IgD-negative memory B cell (primary cell): ENCODE data around the gene CRACR2A. TPM values are rescaled to one million over a fixed set of nuclear protein-coding genes. Genes with fewer than 3 reads are reported as not detected.

Source experiments
- H3K27ac Mint-ChIP-seq, 3 donors: one replicate each; pipeline ENCODE4 v1.8.0; 2020 to 2022; ENCODE audit warnings: mild to moderate bottlenecking in 3 of 3, mixed read lengths in 3 of 3, moderate library complexity in 1 of 3
- H3K27me3 Mint-ChIP-seq: one replicate; pipeline ENCODE4 v1.8.0; 2021; ENCODE audit warnings: mixed read lengths
- H3K36me3 Mint-ChIP-seq: one replicate; pipeline ENCODE4 v1.8.0; 2020; ENCODE audit warnings: mild to moderate bottlenecking, mixed read lengths
- H3K4me1 Mint-ChIP-seq, 3 donors: one replicate each; pipeline ENCODE4 v1.8.0; 2020 to 2022; ENCODE audit warnings: mixed read lengths in 3 of 3, mild to moderate bottlenecking in 1 of 3
- H3K4me3 Mint-ChIP-seq, 4 donors: one replicate each; pipeline ENCODE4 v1.8.0; 2020 to 2022; ENCODE audit warnings: mild to moderate bottlenecking in 4 of 4, mixed read lengths in 4 of 4, moderate library complexity in 3 of 4
- H3K9me3 Mint-ChIP-seq, 3 donors: one replicate each; pipeline ENCODE4 v1.8.0; 2020 to 2021; ENCODE audit warnings: mixed read lengths in 3 of 3, mild to moderate bottlenecking in 1 of 3
- polyA plus RNA-seq: library from polyadenylated mRNA; unstranded; fragments of 300-500 nt; fragmentation: Illumina TruSeq; gene quantifications from one replicate; pipeline ENCODE4 v1.2.3, GENCODE V29; 2021

Gene CRACR2A, protein sequence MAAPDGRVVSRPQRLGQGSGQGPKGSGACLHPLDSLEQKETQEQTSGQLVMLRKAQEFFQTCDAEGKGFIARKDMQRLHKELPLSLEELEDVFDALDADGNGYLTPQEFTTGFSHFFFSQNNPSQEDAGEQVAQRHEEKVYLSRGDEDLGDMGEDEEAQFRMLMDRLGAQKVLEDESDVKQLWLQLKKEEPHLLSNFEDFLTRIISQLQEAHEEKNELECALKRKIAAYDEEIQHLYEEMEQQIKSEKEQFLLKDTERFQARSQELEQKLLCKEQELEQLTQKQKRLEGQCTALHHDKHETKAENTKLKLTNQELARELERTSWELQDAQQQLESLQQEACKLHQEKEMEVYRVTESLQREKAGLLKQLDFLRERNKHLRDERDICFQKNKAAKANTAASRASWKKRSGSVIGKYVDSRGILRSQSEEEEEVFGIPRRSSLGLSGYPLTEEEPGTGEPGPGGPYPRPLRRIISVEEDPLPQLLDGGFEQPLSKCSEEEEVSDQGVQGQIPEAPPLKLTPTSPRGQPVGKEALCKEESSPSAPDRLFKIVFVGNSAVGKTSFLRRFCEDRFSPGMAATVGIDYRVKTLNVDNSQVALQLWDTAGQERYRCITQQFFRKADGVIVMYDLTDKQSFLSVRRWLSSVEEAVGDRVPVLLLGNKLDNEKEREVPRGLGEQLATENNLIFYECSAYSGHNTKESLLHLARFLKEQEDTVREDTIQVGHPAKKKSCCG
- 10.1 TPM for polyA plus RNA-seq

DNA sequence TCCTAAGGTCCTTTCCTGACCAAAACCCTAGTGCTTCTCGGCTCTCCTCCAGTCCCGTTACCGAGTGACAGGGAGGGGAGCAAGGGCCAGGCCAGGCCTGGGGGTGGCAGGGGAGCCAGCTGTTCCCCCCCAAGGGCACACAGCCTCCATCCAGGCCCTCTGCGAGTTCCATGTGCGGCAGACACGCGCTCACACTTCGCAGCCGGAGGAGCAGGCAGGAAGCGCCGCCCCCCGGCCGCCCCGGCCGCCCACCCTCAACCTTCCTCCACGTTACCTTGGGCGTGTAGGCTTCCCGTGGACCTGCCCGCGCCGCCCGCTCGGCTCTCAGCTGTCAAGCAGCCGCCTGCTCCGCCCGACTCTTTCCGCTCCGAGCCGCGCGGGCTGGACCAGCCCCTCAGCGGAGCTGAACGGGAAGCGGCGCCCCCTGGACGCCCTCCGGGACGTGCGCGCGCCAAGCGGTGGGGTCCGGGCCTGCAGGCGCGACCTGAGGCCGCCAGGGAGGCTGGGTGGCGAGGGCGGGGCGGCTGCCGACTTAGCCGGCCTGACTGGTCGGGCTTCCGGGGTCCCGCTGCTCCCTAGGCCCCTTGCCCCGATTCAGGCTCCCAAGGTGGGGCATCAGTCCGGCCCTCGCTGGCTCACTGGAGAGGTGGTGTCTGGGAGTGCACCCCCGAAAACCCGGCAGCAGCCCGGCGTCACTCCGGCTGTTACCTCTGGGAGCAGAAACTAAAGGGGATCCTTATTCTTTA lies at the start of gene CRACR2A:
CRACR2A (minus strand) TSS at position 369 of the 746 bp plus-strand sequence. CDS start 56,110 bp downstream, outside the sequence.
- Mint-ChIP-seq H3K27ac (peak within 1 kb of the TSS; percentile 78 to 98 (median 97)), H3K36me3 (peaks cover 8% of the 10 kb centered on the region), H3K9me3 (no peaks in the 10 kb centered on the region), H3K4me3 (peak within 1 kb of the TSS; percentile 71 to 96 (median 92)), H3K27me3 (no peaks in the 10 kb centered on the region), H3K4me1 (peaks cover 23 to 38% (median 30%) of the 10 kb centered on the region in 3 donors)

DNA sequence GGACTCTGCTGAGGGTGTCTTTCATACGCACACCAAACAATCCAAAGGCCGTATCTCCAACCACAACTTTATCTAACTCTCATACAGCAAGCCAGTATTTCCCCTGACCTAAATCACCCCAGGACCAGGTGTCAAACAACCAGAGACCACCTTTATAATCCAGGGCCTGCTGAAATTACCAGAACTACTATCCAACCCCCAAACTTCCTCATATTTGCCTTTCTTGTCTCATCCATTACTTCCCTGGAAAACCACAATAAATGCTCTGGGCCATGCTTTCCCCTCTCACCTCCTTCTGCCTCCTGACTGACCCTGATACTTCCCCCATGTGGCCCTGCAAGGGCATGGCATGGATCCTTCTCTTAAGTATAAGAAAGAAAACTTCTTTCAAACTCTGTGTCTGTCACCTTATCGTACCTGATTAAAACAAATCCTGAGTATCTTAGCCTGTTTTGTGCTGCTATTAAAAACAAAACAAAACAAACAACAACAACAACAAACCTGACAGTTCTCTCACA lies 44.7 kb upstream of the CRACR2A start:
- H3K27me3 Mint-ChIP-seq = no peaks in the 10 kb centered on the region
- peaks cover 12% of the 10 kb centered on the region for H3K36me3 Mint-ChIP-seq
- H3K27ac Mint-ChIP-seq = no peak overlapping the region
- peaks cover 0 to 3% (median 0%) of the 10 kb centered on the region in 3 donors for H3K4me1 Mint-ChIP-seq
- no peaks in the 10 kb centered on the region for H3K9me3 Mint-ChIP-seq
- no peak overlapping the region for H3K4me3 Mint-ChIP-seq

DNA sequence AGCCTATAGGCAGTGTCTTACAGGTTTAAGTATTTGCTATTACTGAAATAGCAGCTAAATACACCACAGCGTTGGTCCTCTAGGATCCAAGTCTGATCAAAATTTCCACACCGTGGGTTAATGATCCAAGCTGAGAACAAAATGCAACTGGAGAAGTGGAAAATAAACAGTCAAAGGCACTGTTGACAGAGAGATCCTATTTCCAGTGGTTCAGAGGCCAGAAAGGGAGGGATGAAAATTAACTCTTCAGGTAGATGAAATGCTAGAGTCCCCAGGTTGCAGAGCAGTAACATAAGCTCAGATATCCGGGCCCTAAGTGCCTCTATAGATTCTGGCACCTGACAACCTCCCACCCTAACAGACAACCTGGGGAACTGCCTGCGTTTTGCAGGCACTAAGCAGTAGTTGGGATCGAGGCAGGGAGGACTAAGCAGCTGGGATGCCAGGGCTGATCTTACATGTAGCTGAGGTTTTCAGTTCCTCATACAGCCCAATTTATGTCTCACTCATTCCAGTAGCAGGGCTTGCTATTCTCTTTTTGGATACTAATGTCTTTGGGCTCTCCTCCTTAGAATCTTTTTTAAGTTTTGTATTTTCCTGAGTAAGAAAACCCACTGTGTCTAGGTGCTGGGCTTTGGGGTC lies 42.7 kb upstream of the CRACR2A start:
- Mint-ChIP-seq H3K4me1 (no peaks in the 10 kb centered on the region), H3K4me3 (no peak overlapping the region), H3K36me3 (peaks cover 7% of the 10 kb centered on the region), H3K9me3 (no peaks in the 10 kb centered on the region), H3K27ac (no peak overlapping the region), H3K27me3 (no peaks in the 10 kb centered on the region)

DNA sequence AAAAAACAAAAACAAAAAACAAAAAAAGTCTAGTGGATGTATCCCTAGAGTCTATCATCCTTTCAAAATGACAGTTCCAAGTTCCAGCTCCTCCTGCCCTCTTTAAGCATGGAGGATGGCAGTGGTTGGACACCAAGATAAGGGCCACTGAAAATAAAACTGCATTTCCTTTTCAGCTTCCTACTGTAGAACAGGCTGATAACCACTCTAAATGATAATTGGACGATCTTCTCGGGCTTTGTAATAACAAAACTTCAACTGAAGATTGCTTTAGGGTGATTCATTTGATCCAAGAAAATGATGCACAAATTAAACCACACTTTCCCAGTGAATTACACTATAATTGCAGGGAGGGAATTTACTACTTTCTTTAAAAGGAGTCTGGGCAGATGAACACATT lies 42.2 kb upstream of the CRACR2A start:
- Mint-ChIP-seq H3K36me3 (peaks cover 7% of the 10 kb centered on the region), H3K9me3 (no peaks in the 10 kb centered on the region), H3K27me3 (no peaks in the 10 kb centered on the region), H3K4me3 (no peak overlapping the region), H3K4me1 (no peaks in the 10 kb centered on the region), H3K27ac (no peak overlapping the region)

DNA sequence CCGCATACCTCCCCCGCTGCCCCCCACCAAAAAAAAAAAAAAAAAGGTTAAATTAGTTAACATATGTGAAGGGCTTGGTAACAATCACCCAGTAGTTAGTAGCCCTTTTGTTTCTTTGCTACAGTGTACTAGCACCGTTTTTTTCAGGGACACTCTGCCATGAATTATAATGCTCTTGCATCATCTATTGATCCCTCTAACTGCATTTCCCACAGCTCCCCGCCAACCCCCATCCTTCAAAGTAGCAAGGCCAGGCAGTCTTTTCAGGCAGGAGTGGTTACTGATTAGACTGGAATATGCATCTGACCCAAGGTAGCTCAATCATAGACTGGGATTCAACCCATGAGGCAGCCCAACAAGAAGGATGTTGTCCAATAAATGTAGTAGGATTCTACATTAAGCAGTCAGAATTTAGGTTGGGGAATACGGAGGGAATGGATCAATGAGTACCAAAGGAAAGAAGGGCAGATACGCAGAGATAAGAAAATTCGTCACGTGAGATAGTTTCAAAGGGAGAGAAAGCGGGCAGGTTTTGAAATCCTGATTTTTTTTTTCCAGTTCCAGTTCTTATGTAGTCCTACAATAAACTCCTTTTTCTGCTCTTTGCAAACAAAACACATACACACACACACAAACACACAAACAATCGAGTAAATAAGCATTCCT lies 39.8 kb upstream of the CRACR2A start:
- H3K27ac Mint-ChIP-seq = no peak overlapping the region
- peaks cover 3% of the 10 kb centered on the region for H3K36me3 Mint-ChIP-seq
- H3K27me3 Mint-ChIP-seq = no peaks in the 10 kb centered on the region
- no peak overlapping the region for H3K4me3 Mint-ChIP-seq
- peaks cover 0 to 1% (median 0%) of the 10 kb centered on the region in 3 donors for H3K9me3 Mint-ChIP-seq
- no peaks in the 10 kb centered on the region for H3K4me1 Mint-ChIP-seq

DNA sequence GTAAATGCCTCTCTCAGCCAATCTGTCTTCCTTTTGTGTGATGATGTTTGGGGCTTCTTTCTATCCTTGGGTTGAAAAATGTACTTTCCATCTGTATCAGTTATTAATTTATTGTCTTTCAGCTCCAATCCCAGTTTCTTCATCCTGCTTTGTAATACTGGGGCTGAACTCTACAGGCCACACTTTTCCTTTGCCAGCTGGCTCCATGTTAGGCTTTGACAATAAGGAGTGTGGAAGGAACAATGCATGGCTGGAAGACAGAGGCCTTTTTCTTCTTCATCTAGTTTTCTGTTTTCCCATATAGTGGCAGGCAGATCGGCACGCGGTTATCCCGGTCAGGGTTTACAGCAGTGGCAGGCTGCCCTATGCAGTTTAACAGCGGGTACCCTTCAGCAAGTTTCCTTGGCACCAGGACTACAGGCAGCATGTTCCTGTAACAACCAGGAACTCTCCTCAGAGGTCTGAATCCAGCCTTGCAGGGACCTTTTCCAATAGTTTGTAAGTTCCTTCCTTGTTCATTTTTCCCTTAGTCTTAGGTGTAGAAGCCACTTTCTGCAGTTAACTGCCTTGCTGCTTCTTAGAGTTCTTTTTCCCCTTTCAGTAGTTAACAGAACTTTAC lies 38.5 kb upstream of the CRACR2A start:
- H3K27ac Mint-ChIP-seq = no peak overlapping the region
- no peak overlapping the region for H3K4me3 Mint-ChIP-seq
- H3K36me3 Mint-ChIP-seq = peaks cover 9% of the 10 kb centered on the region

DNA sequence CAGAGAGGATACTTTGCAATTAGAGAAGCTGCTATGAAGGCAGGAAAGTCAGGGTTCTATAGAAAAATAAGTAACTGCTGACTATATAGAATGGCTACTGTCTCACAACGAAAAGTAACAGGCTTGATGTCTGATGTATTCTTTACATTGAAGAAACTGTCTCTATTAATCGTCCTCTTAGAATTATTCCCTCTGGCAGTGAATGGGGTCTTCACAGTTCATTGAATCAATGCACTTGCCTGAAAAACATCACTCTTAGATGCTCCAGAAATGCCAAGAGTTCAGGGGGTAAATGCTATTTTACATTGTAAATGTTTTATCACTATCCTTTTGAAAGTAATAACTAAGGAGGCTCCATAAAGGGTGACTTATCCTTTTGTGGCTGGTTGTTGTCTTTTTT lies 37.7 kb upstream of the CRACR2A start:
- H3K27me3 Mint-ChIP-seq = no peaks in the 10 kb centered on the region
- H3K36me3 Mint-ChIP-seq = peaks cover 9% of the 10 kb centered on the region
- H3K9me3 Mint-ChIP-seq = peaks cover 0 to 3% (median 2%) of the 10 kb centered on the region in 3 donors
- no peak overlapping the region for H3K27ac Mint-ChIP-seq
- no peak overlapping the region for H3K4me3 Mint-ChIP-seq
- no peaks in the 10 kb centered on the region for H3K4me1 Mint-ChIP-seq

More for the DNA sequence above, 38.5 kb upstream of the CRACR2A start:
- peaks cover 0 to 2% (median 1%) of the 10 kb centered on the region in 3 donors for H3K9me3 Mint-ChIP-seq
- H3K4me1 Mint-ChIP-seq = no peaks in the 10 kb centered on the region
- H3K27me3 Mint-ChIP-seq = no peaks in the 10 kb centered on the region

DNA sequence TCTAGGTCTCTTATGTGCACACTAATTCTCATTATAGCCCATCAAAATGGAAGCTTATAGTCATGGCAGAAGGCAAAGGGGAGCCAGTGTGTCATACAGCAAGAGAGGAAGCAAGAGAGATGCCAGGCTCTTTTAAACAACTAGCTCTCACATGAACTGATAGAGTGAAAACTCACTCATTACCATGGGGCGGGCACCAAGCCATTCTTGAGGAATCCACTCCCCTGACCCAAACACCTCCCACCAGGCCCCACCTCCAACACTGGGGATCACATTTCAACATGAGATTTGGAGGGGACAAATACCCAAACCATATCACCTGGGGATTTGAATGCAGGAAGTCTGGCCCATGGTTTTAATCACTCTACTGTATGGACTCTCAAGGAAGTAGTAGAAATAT lies 36.9 kb upstream of the CRACR2A start:
- H3K4me3 Mint-ChIP-seq = no peak overlapping the region
- H3K4me1 Mint-ChIP-seq = no peaks in the 10 kb centered on the region
- no peak overlapping the region for H3K27ac Mint-ChIP-seq

DNA sequence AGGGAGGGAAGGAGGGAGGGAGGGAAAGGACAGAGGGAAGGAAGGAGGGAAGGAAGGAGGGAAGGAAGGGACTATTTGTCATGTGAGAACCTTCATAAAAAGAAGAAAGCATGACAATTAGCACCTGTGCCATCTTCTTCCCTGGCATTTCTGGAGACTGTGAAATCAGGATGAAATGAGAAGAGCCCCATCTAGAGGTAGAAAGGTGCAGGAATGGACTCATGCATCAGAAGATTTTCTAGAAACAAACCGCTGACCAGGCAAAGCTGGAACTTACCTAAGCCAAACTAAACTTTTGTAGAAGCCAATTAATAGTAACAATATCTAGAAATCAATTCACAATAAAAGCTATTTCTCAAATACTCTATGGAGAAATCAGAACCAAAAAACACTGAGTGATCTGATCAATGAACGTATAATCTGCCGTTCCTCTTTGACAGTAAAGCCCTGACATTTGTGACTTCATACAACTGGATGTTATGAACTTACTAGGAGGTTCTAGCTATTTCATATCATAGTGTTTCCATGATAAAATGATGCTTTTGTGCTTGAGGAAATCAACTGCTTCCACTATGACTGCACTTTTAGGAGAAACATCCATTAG lies 24.4 kb upstream of the CRACR2A start:
- Mint-ChIP-seq H3K4me1 (no peaks in the 10 kb centered on the region), H3K36me3 (no peaks in the 10 kb centered on the region), H3K4me3 (no peak overlapping the region), H3K27ac (no peak overlapping the region), H3K9me3 (no peaks in the 10 kb centered on the region), H3K27me3 (no peaks in the 10 kb centered on the region)

More for the DNA sequence above, 36.9 kb upstream of the CRACR2A start:
- H3K27me3 Mint-ChIP-seq = no peaks in the 10 kb centered on the region
- H3K36me3 Mint-ChIP-seq = peaks cover 7% of the 10 kb centered on the region
- peaks cover 0 to 3% (median 2%) of the 10 kb centered on the region in 3 donors for H3K9me3 Mint-ChIP-seq

DNA sequence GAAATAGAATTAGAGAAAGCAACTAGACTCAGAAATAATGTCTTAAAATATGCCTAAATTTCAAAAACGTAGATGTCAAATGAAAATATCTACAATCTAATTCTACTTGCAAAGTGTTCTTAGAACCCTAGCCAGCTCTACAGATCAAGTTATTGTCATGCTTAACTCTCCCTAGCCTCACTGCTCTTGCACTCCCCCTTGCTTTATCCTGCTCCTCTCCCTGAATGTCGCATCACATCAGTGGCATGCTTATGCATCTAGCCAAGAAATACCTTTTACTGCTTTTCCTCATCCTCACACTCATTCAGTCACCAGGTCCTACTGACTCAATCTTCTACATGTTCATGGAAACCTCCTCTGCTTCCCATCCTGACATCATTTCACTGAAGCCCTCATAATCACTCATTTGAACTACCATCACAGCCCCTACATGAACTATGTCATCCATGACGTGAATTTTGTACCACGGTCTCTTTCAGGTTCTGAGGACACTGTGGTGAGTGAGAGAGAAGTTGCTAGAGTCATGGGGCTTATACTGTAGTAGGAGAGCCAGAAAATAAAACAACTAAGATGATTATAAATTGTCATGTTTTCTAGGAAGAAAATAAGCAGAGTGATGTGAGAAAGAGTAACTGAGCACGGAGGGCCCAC lies 22.6 kb upstream of the CRACR2A start:
- Mint-ChIP-seq H3K4me3 (no peak overlapping the region), H3K4me1 (no peaks in the 10 kb centered on the region), H3K9me3 (no peaks in the 10 kb centered on the region), H3K27me3 (no peaks in the 10 kb centered on the region), H3K36me3 (no peaks in the 10 kb centered on the region), H3K27ac (no peak overlapping the region)

DNA sequence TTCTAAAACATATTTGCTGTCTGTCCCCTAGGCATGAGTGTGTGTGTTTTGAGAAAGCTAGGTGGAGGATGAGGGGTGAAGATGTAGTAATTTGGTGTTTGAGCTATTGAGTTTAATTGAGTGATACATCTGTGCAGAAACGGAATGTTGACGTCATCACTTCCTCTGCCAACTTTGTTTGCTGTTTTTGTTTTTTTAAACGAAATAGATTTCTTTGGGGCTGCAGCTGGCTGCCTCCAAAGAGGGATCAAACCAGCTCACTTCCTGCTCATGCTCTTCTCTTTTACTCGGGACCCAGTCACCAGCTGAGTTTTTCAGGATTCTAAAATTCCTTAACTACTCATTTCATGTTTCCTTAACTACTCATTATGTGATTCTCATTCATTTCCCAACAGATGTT lies 19.5 kb upstream of the CRACR2A start:
- no peak overlapping the region for H3K4me3 Mint-ChIP-seq
- no peaks in the 10 kb centered on the region for H3K36me3 Mint-ChIP-seq
- no peaks in the 10 kb centered on the region for H3K27me3 Mint-ChIP-seq
- no peak overlapping the region for H3K27ac Mint-ChIP-seq
- H3K9me3 Mint-ChIP-seq = no peaks in the 10 kb centered on the region
- H3K4me1 Mint-ChIP-seq = no peaks in the 10 kb centered on the region

DNA sequence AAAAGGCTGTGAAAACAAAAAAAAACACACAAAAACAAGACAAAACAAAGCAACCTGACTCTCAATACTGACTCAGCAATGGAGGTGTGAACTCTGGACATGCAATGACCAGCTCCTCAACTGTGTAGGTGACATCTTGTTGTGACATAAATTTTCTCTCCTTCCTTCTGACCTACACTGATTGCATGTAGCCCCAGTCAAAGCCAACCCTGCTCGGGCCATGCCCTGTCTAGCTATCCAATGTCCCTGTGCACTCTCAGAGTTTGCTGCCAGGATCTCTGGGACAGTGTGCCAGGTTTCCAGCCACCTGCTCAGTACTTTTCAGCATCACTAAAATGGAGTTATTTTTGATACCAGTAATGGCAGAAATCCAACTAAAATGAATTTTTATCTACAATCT lies 18.9 kb upstream of the CRACR2A start:
- Mint-ChIP-seq H3K27ac (peak overlapping the region in 1 of 3 donors; percentile 8), H3K4me3 (no peak overlapping the region), H3K36me3 (peaks cover 2% of the 10 kb centered on the region), H3K4me1 (no peaks in the 10 kb centered on the region), H3K27me3 (no peaks in the 10 kb centered on the region), H3K9me3 (no peaks in the 10 kb centered on the region)

DNA sequence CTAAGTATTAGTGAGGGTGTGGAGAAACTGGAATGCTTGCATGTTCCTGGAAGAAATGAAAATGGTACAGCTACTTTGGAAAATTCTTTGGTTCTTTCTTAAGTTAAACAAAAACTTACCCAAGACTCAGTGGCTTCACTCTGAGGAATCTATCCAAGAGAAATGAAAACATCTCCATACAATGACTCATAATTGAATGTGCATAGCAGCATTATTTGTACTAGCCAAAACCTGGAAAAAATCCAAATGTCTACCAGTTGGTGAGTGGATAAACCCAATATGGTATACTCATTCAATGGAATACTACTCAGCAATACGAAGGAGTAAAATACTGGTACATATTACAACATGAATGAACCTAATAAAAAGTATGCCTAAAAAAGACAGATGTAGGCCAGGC lies 18.0 kb upstream of the CRACR2A start:
- Mint-ChIP-seq H3K9me3 (peaks cover 0 to 2% (median 0%) of the 10 kb centered on the region in 3 donors), H3K4me3 (no peak overlapping the region), H3K27ac (no peak overlapping the region), H3K27me3 (no peaks in the 10 kb centered on the region), H3K4me1 (peaks cover 0 to 1% (median 0%) of the 10 kb centered on the region in 3 donors), H3K36me3 (peaks cover 2% of the 10 kb centered on the region)
